ENCODE measurements around the gene HADH. TPM values are rescaled to one million over a fixed set of nuclear protein-coding genes. Genes with fewer than 3 reads are reported as not detected.

HADH gene
- total RNA-seq, 2 donors from 2014 or later = 10.5 to 13.3 TPM

GRCh38 chr4:108029016-108029720 lies 39.5 kb downstream of the HADH start:
- H3K9me3 ChIP-seq (ENCODE audit: control insufficient read depth, low read length, poor library complexity, severe bottlenecking) = no peaks in the 10 kb centered on the region
- DNase-seq (no peak), ATAC-seq (peak; percentile 38)
- Mint-ChIP-seq H3K36me3 (ENCODE audit: low read depth) (peaks cover 3% of the 10 kb centered on the region), H3K4me3 (peak overlapping the region; percentile 70), H3K27ac (peak overlapping the region; percentile 95), H3K4me1 (peaks cover 25% of the 10 kb centered on the region), H3K27me3 (no peaks in the 10 kb centered on the region)

GRCh38 chr4:108029731-108030130 lies 40.0 kb downstream of the HADH start:
- no peak for DNase-seq

GRCh38 chr4:108030332-108030731 lies 40.6 kb downstream of the HADH start:
- H3K9me3 ChIP-seq (ENCODE audit: control insufficient read depth, low read length, poor library complexity, severe bottlenecking) = no peaks in the 10 kb centered on the region
- ATAC-seq (peak; percentile 95), DNase-seq (peak in 2 of 3 donors; percentile 44 to 51)
- H3K4me3 Mint-ChIP-seq = peak overlapping the region; percentile 84
- peaks cover 25% of the 10 kb centered on the region for H3K4me1 Mint-ChIP-seq
- peak overlapping the region; percentile 95 for H3K27ac Mint-ChIP-seq
- H3K36me3 Mint-ChIP-seq (ENCODE audit: low read depth) = peaks cover 3% of the 10 kb centered on the region
- H3K27me3 Mint-ChIP-seq = no peaks in the 10 kb centered on the region

More at GRCh38 chr4:108029731-108030130, 40.0 kb downstream of the HADH start:
- Mint-ChIP-seq H3K4me1 (peaks cover 25% of the 10 kb centered on the region), H3K27ac (peak overlapping the region; percentile 95), H3K27me3 (no peaks in the 10 kb centered on the region), H3K36me3 (ENCODE audit: low read depth) (peaks cover 3% of the 10 kb centered on the region), H3K4me3 (peak overlapping the region; percentile 70)
- H3K9me3 ChIP-seq (ENCODE audit: control insufficient read depth, low read length, poor library complexity, severe bottlenecking) = no peaks in the 10 kb centered on the region
- ATAC-seq = peak; percentile 5

- no peak for DNase-seq
- Mint-ChIP-seq H3K27me3 (no peaks in the 10 kb centered on the region), H3K27ac (peak overlapping the region; percentile 95), H3K4me3 (no peak overlapping the region), H3K36me3 (ENCODE audit: low read depth) (peaks cover 3% of the 10 kb centered on the region), H3K4me1 (peaks cover 27% of the 10 kb centered on the region)
- no peak for ATAC-seq
- H3K9me3 ChIP-seq (ENCODE audit: control insufficient read depth, low read length, poor library complexity, severe bottlenecking) = no peaks in the 10 kb centered on the region
Measured at GRCh38 chr4:108031427-108032083, 41.9 kb downstream of the HADH start.

GRCh38 chr4:108033348-108033747 lies 43.7 kb downstream of the HADH start:
- peaks cover 3% of the 10 kb centered on the region for H3K36me3 Mint-ChIP-seq (ENCODE audit: low read depth)
- H3K4me1 Mint-ChIP-seq = peaks cover 27% of the 10 kb centered on the region
- no peak for DNase-seq
- H3K4me3 Mint-ChIP-seq = no peak overlapping the region
- ATAC-seq = no peak
- no peaks in the 10 kb centered on the region for H3K9me3 ChIP-seq (ENCODE audit: control insufficient read depth, low read length, poor library complexity, severe bottlenecking)
- H3K27ac Mint-ChIP-seq = no peak overlapping the region
- no peaks in the 10 kb centered on the region for H3K27me3 Mint-ChIP-seq

GRCh38 chr4:108034565-108034964 lies 44.9 kb downstream of the HADH start:
- H3K27ac Mint-ChIP-seq = no peak overlapping the region

GRCh38 chr4:108035691-108036090 lies 46.0 kb downstream of the HADH start:
- H3K4me3 Mint-ChIP-seq = no peak overlapping the region
- DNase-seq (no peak), ATAC-seq (no peak)
- no peaks in the 10 kb centered on the region for H3K36me3 Mint-ChIP-seq (ENCODE audit: low read depth)
- H3K9me3 ChIP-seq (ENCODE audit: control insufficient read depth, low read length, poor library complexity, severe bottlenecking) = no peaks in the 10 kb centered on the region
- H3K27me3 Mint-ChIP-seq = no peaks in the 10 kb centered on the region
- peak overlapping the region; percentile 78 for H3K27ac Mint-ChIP-seq
- H3K4me1 Mint-ChIP-seq = peaks cover 13% of the 10 kb centered on the region

More at GRCh38 chr4:108034565-108034964, 44.9 kb downstream of the HADH start:
- no peaks in the 10 kb centered on the region for H3K36me3 Mint-ChIP-seq (ENCODE audit: low read depth)
- H3K9me3 ChIP-seq (ENCODE audit: control insufficient read depth, low read length, poor library complexity, severe bottlenecking) = no peaks in the 10 kb centered on the region
- no peaks in the 10 kb centered on the region for H3K27me3 Mint-ChIP-seq
- no peak overlapping the region for H3K4me3 Mint-ChIP-seq
- H3K4me1 Mint-ChIP-seq = peaks cover 25% of the 10 kb centered on the region
- DNase-seq (no peak), ATAC-seq (no peak)

- peaks cover 9% of the 10 kb centered on the region for H3K4me1 Mint-ChIP-seq
- ATAC-seq (peak; percentile 96), DNase-seq (peak in 1 of 3 donors; percentile 16)
- H3K36me3 Mint-ChIP-seq (ENCODE audit: low read depth) = no peaks in the 10 kb centered on the region
- no peaks in the 10 kb centered on the region for H3K9me3 ChIP-seq (ENCODE audit: control insufficient read depth, low read length, poor library complexity, severe bottlenecking)
- peak overlapping the region; percentile 78 for H3K27ac Mint-ChIP-seq
- H3K27me3 Mint-ChIP-seq = no peaks in the 10 kb centered on the region
- peak overlapping the region; percentile 43 for H3K4me3 Mint-ChIP-seq
Measured at GRCh38 chr4:108036213-108036612, 46.5 kb downstream of the HADH start.

- H3K27ac Mint-ChIP-seq = no peak overlapping the region
- H3K4me1 Mint-ChIP-seq = peaks cover 6% of the 10 kb centered on the region
- no peaks in the 10 kb centered on the region for H3K36me3 Mint-ChIP-seq (ENCODE audit: low read depth)
- H3K4me3 Mint-ChIP-seq = no peak overlapping the region
- H3K9me3 ChIP-seq (ENCODE audit: control insufficient read depth, low read length, poor library complexity, severe bottlenecking) = no peaks in the 10 kb centered on the region
- no peak for ATAC-seq
- DNase-seq = no peak
- no peaks in the 10 kb centered on the region for H3K27me3 Mint-ChIP-seq
Measured at GRCh38 chr4:108037884-108038283, 48.2 kb downstream of the HADH start.

GRCh38 chr4:108042927-108043326 lies 53.2 kb downstream of the HADH start:
- Mint-ChIP-seq H3K4me1 (peaks cover 27% of the 10 kb centered on the region), H3K36me3 (ENCODE audit: low read depth) (no peaks in the 10 kb centered on the region), H3K4me3 (no peak overlapping the region), H3K27ac (no peak overlapping the region), H3K27me3 (no peaks in the 10 kb centered on the region)
- no peaks in the 10 kb centered on the region for H3K9me3 ChIP-seq (ENCODE audit: control insufficient read depth, low read length, poor library complexity, severe bottlenecking)
- DNase-seq (no peak), ATAC-seq (no peak)

GRCh38 chr4:108043526-108043925 lies 53.8 kb downstream of the HADH start:
- no peaks in the 10 kb centered on the region for H3K27me3 Mint-ChIP-seq
- DNase-seq = no peak
- H3K4me3 Mint-ChIP-seq = no peak overlapping the region
- no peaks in the 10 kb centered on the region for H3K36me3 Mint-ChIP-seq (ENCODE audit: low read depth)
- H3K9me3 ChIP-seq (ENCODE audit: control insufficient read depth, low read length, poor library complexity, severe bottlenecking) = no peaks in the 10 kb centered on the region
- H3K27ac Mint-ChIP-seq = no peak overlapping the region
- no peak for ATAC-seq
- peaks cover 27% of the 10 kb centered on the region for H3K4me1 Mint-ChIP-seq

- no peak for DNase-seq
- Mint-ChIP-seq H3K27me3 (no peaks in the 10 kb centered on the region), H3K4me1 (peaks cover 36% of the 10 kb centered on the region), H3K27ac (peak overlapping the region; percentile 70), H3K36me3 (ENCODE audit: low read depth) (no peaks in the 10 kb centered on the region), H3K4me3 (no peak overlapping the region)
- ATAC-seq = no peak
- no peaks in the 10 kb centered on the region for H3K9me3 ChIP-seq (ENCODE audit: control insufficient read depth, low read length, poor library complexity, severe bottlenecking)
Measured at GRCh38 chr4:108044951-108045686, 55.4 kb downstream of the HADH start.

- DNase-seq (no peak), ATAC-seq (no peak)
- peaks cover 41% of the 10 kb centered on the region for H3K4me1 Mint-ChIP-seq
- no peaks in the 10 kb centered on the region for H3K9me3 ChIP-seq (ENCODE audit: control insufficient read depth, low read length, poor library complexity, severe bottlenecking)
- peak overlapping the region; percentile 70 for H3K27ac Mint-ChIP-seq
- peak overlapping the region; percentile 28 for H3K4me3 Mint-ChIP-seq
- H3K36me3 Mint-ChIP-seq (ENCODE audit: low read depth) = no peaks in the 10 kb centered on the region
- no peaks in the 10 kb centered on the region for H3K27me3 Mint-ChIP-seq
Measured at GRCh38 chr4:108045687-108046024, 56.0 kb downstream of the HADH start.

Data from T-helper 17 cell (primary cell).